ENCODE results near the gene GALT. TPM values are rescaled to one million over a fixed set of nuclear protein-coding genes. Genes with fewer than 3 reads are reported as not detected.

GALT gene
- total and polyA plus RNA-seq, 4 donors: 58.6 to 196 (median 115) TPM

GRCh38 chr9:34611251-34611810, 35.1 kb upstream of the GALT start:
- H3K9ac ChIP-seq (ENCODE audit: low read depth in 1 of 2, low read length in 2 of 2): peak overlapping the region; percentile 85 to 87
- TF ChIP-seq FOXA1 (IDR thresholded peaks at IDR 0.05): no peak
- no peak for TF ChIP-seq YY1 (IDR thresholded peaks at IDR 0.05)
- TF ChIP-seq GABPA (IDR thresholded peaks at IDR 0.05 in 1 of 2, conservative IDR thresholded peaks at IDR 0.05 in 1 of 2): no peak
- TF ChIP-seq RAD21 (IDR thresholded peaks at IDR 0.05): no peak
- no peak for TF ChIP-seq NR2F2 (IDR thresholded peaks at IDR 0.05)
- no peak for TF ChIP-seq CTCF (IDR thresholded peaks at IDR 0.05; ENCODE audit: low read depth, low read length, missing input control)
- no peak for TF ChIP-seq REST (IDR thresholded peaks at IDR 0.05)
- no peak for TF ChIP-seq RXRA (IDR thresholded peaks at IDR 0.05)
- no peak for TF ChIP-seq ATF3 (IDR thresholded peaks at IDR 0.05)
- TF ChIP-seq FOXA2 (IDR thresholded peaks at IDR 0.05): no peak
- TF ChIP-seq TAF1 (conservative IDR thresholded peaks at IDR 0.05): no peak
- TF ChIP-seq HNF4G (IDR thresholded peaks at IDR 0.05): no peak
- no peak for TF ChIP-seq MAX (IDR thresholded peaks at IDR 0.05)
- no peak for TF ChIP-seq ZBTB33 (IDR thresholded peaks at IDR 0.05)
- 55% methylated on average over 10 of the region's 10 CpGs for WGBS
- H3K4me3 ChIP-seq (ENCODE audit: low read depth in 1 of 3, low read length in 3 of 3): peak overlapping the region; percentile 74 to 95 (median 87)
- peak overlapping the region; percentile 81 to 90 for H3K27ac ChIP-seq (ENCODE audit: low read depth in 1 of 2, low read length in 2 of 2)
- no peak for DNase-seq (ENCODE audit: low spot score)
- H3K4me1 ChIP-seq (ENCODE audit: control insufficient read depth in 4 of 4, insufficient read depth in 4 of 4, low read length in 3 of 4): peaks cover 14 to 30% (median 27%) of the 10 kb centered on the region in 4 donors
- H3K36me3 ChIP-seq (ENCODE audit: control insufficient read depth in 4 of 4, insufficient read depth in 3 of 4, low read depth in 1 of 4, low read length in 3 of 4): peaks cover 0 to 16% (median 4%) of the 10 kb centered on the region in 4 donors
- no peaks in the 10 kb centered on the region for H3K27me3 ChIP-seq (ENCODE audit: control insufficient read depth in 4 of 4, insufficient read depth in 4 of 4, low read length in 3 of 4)
- no peaks in the 10 kb centered on the region for H3K9me3 ChIP-seq (ENCODE audit: control insufficient read depth in 4 of 4, low read length in 3 of 4)

All from liver (tissue), 9 donors.